ENCODE data around the gene RERE.

RERE gene

DNA sequence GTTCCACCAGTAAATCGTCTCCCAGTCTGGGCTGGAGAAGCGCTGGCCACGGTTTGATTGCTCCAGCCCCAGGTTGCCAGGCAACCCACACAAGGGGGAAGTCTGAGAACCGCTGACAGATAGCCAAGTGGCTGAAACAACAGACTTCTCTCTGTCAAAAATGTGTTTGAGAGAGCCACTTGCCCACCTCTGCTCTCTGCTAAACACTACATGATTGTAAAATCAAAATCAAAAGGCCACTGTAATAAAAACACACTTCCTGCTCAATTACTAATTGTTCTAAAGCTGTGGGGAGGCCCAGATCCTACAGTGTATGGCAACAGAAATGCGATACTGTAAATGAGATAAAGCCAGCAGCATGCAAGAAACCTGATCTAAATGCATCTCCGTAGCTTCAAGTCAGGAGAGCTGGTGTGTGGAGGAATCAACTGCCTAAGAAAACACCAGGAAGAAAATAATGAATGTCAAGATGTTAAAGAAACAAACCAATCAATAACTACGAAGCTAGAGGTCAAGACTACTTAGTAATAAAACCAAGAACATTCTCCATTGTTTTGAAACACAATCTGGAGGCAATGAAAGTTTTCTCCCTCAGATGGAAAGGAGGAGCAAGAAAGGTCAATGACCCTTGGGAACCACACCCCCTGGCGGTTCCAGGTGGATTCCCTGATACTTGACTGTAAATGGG is 378.3 kb downstream of the RERE start (continued):
- peak; percentile 88; the same call in 1 of the 2 replicates for TF ChIP-seq KLF7 (tag by site-specific recombination; IDR thresholded peaks at IDR 0.05; ENCODE audit: borderline replicate concordance)
- TF ChIP-seq ZNF391 (tag by site-specific recombination; IDR thresholded peaks at IDR 0.05; ENCODE audit: borderline replicate concordance, low read depth): peak; percentile 93; the same call in 1 of the 2 replicates
- TF ChIP-seq, protein P1, sequence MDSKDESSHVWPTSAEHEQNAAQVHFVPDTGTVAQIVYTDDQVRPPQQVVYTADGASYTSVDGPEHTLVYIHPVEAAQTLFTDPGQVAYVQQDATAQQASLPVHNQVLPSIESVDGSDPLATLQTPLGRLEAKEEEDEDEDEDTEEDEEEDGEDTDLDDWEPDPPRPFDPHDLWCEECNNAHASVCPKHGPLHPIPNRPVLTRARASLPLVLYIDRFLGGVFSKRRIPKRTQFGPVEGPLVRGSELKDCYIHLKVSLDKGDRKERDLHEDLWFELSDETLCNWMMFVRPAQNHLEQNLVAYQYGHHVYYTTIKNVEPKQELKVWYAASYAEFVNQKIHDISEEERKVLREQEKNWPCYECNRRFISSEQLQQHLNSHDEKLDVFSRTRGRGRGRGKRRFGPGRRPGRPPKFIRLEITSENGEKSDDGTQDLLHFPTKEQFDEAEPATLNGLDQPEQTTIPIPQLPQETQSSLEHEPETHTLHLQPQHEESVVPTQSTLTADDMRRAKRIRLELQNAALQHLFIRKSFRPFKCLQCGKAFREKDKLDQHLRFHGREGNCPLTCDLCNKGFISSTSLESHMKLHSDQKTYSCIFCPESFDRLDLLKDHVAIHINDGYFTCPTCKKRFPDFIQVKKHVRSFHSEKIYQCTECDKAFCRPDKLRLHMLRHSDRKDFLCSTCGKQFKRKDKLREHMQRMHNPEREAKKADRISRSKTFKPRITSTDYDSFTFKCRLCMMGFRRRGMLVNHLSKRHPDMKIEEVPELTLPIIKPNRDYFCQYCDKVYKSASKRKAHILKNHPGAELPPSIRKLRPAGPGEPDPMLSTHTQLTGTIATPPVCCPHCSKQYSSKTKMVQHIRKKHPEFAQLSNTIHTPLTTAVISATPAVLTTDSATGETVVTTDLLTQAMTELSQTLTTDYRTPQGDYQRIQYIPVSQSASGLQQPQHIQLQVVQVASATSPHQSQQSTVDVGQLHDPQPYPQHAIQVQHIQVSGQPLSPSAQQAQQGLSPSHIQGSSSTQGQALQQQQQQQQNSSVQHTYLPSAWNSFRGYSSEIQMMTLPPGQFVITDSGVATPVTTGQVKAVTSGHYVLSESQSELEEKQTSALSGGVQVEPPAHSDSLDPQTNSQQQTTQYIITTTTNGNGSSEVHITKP (tag by site-specific recombination; IDR thresholded peaks at IDR 0.05): peak; percentile 53; the same call in 1 of the 2 replicates
- no peak for TF ChIP-seq ZNF169 (tag by site-specific recombination; IDR thresholded peaks at IDR 0.05)
- no peak for TF ChIP-seq SP2 (tag by site-specific recombination; IDR thresholded peaks at IDR 0.05)
- TF ChIP-seq, protein P2, sequence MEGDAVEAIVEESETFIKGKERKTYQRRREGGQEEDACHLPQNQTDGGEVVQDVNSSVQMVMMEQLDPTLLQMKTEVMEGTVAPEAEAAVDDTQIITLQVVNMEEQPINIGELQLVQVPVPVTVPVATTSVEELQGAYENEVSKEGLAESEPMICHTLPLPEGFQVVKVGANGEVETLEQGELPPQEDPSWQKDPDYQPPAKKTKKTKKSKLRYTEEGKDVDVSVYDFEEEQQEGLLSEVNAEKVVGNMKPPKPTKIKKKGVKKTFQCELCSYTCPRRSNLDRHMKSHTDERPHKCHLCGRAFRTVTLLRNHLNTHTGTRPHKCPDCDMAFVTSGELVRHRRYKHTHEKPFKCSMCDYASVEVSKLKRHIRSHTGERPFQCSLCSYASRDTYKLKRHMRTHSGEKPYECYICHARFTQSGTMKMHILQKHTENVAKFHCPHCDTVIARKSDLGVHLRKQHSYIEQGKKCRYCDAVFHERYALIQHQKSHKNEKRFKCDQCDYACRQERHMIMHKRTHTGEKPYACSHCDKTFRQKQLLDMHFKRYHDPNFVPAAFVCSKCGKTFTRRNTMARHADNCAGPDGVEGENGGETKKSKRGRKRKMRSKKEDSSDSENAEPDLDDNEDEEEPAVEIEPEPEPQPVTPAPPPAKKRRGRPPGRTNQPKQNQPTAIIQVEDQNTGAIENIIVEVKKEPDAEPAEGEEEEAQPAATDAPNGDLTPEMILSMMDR (tag by site-specific recombination; IDR thresholded peaks at IDR 0.05): no peak; the same call in 1 of the 2 replicates
- peak; percentile 59 for TF ChIP-seq ZNF600 (tag by site-specific recombination; IDR thresholded peaks at IDR 0.05)
- TF ChIP-seq ZBTB21 (tag by site-specific recombination; IDR thresholded peaks at IDR 0.05): peak; percentile 56; the same call in 1 of the 2 replicates
- TF ChIP-seq ZNF596 (tag by site-specific recombination; IDR thresholded peaks at IDR 0.05): peak; percentile 93
- TF ChIP-seq, protein P3, sequence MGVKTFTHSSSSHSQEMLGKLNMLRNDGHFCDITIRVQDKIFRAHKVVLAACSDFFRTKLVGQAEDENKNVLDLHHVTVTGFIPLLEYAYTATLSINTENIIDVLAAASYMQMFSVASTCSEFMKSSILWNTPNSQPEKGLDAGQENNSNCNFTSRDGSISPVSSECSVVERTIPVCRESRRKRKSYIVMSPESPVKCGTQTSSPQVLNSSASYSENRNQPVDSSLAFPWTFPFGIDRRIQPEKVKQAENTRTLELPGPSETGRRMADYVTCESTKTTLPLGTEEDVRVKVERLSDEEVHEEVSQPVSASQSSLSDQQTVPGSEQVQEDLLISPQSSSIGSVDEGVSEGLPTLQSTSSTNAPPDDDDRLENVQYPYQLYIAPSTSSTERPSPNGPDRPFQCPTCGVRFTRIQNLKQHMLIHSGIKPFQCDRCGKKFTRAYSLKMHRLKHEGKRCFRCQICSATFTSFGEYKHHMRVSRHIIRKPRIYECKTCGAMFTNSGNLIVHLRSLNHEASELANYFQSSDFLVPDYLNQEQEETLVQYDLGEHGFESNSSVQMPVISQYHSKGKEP (tag by site-specific recombination; IDR thresholded peaks at IDR 0.05): peak; percentile 100
- peak; percentile 98 for TF ChIP-seq IKZF3 (tag by site-specific recombination; IDR thresholded peaks at IDR 0.05)
- peak; percentile 87 for TF ChIP-seq ZNF629 (tag by site-specific recombination; IDR thresholded peaks at IDR 0.05)
- TF ChIP-seq OVOL3 (tag by site-specific recombination; IDR thresholded peaks at IDR 0.05): peak; percentile 95
- TF ChIP-seq, protein P4, sequence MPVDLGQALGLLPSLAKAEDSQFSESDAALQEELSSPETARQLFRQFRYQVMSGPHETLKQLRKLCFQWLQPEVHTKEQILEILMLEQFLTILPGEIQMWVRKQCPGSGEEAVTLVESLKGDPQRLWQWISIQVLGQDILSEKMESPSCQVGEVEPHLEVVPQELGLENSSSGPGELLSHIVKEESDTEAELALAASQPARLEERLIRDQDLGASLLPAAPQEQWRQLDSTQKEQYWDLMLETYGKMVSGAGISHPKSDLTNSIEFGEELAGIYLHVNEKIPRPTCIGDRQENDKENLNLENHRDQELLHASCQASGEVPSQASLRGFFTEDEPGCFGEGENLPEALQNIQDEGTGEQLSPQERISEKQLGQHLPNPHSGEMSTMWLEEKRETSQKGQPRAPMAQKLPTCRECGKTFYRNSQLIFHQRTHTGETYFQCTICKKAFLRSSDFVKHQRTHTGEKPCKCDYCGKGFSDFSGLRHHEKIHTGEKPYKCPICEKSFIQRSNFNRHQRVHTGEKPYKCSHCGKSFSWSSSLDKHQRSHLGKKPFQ (tag by site-specific recombination; IDR thresholded peaks at IDR 0.05): peak; percentile 88
- no peak for TF ChIP-seq ZNF23 (tag by site-specific recombination; IDR thresholded peaks at IDR 0.05; ENCODE audit: borderline replicate concordance)
- no peak for TF ChIP-seq ZBTB1 (tag by site-specific recombination; IDR thresholded peaks at IDR 0.05)
- TF ChIP-seq ZNF548 (tag by site-specific recombination; IDR thresholded peaks at IDR 0.05): no peak
- no peak for TF ChIP-seq GLI4 (tag by site-specific recombination; IDR thresholded peaks at IDR 0.05)
- peak; percentile 48; the same call in 1 of the 2 replicates for TF ChIP-seq ZFHX2 (tag by site-specific recombination; conservative IDR thresholded peaks at IDR 0.05)
- no peak for TF ChIP-seq ZNF354C (tag by site-specific recombination; IDR thresholded peaks at IDR 0.05; ENCODE audit: borderline replicate concordance, low read depth)
- peak; percentile 53; the same call in 1 of the 2 replicates for TF ChIP-seq ZNF19 (tag by site-specific recombination; IDR thresholded peaks at IDR 0.05; ENCODE audit: low read depth)
- TF ChIP-seq SALL2 (tag by site-specific recombination; IDR thresholded peaks at IDR 0.05; ENCODE audit: borderline replicate concordance): no peak
- TF ChIP-seq ZNF214 (tag by site-specific recombination; IDR thresholded peaks at IDR 0.05; ENCODE audit: borderline replicate concordance): no peak
- no peak for TF ChIP-seq ZNF473 (tag by site-specific recombination; IDR thresholded peaks at IDR 0.05)
- TF ChIP-seq, protein P5, sequence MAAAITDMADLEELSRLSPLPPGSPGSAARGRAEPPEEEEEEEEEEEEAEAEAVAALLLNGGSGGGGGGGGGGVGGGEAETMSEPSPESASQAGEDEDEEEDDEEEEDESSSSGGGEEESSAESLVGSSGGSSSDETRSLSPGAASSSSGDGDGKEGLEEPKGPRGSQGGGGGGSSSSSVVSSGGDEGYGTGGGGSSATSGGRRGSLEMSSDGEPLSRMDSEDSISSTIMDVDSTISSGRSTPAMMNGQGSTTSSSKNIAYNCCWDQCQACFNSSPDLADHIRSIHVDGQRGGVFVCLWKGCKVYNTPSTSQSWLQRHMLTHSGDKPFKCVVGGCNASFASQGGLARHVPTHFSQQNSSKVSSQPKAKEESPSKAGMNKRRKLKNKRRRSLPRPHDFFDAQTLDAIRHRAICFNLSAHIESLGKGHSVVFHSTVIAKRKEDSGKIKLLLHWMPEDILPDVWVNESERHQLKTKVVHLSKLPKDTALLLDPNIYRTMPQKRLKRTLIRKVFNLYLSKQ (tag by site-specific recombination; IDR thresholded peaks at IDR 0.05; ENCODE audit: borderline replicate concordance): no peak
- no peak for TF ChIP-seq ZNF302 (tag by site-specific recombination; IDR thresholded peaks at IDR 0.05; ENCODE audit: low read depth)
- no peak for TF ChIP-seq ZNF433 (tag by site-specific recombination; IDR thresholded peaks at IDR 0.05; ENCODE audit: low read depth)
- TF ChIP-seq TCF7L2 (IDR thresholded peaks at IDR 0.05; ENCODE audit: borderline replicate concordance, low read depth, low read length): peak; percentile 98
- TF ChIP-seq KLF1 (tag by site-specific recombination; IDR thresholded peaks at IDR 0.05): peak; percentile 71
- TF ChIP-seq FEZF1 (tag by site-specific recombination; IDR thresholded peaks at IDR 0.05): peak; percentile 100

Measured in HEK293 (cell line).